HG02943 (cell line): ENCODE data around the gene RDH8.

Experiments used
- ATAC-seq: cut with Tn5 transposase; IDR thresholded peaks from one replicate; pipeline ENCODE4 v1.9.1; 2021; ENCODE audit warnings: mild to moderate bottlenecking, low read depth, moderate library complexity; ENCODE audit not compliant: unreplicated experiment

RDH8 gene, protein sequence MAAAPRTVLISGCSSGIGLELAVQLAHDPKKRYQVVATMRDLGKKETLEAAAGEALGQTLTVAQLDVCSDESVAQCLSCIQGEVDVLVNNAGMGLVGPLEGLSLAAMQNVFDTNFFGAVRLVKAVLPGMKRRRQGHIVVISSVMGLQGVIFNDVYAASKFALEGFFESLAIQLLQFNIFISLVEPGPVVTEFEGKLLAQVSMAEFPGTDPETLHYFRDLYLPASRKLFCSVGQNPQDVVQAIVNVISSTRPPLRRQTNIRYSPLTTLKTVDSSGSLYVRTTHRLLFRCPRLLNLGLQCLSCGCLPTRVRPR

DNA sequence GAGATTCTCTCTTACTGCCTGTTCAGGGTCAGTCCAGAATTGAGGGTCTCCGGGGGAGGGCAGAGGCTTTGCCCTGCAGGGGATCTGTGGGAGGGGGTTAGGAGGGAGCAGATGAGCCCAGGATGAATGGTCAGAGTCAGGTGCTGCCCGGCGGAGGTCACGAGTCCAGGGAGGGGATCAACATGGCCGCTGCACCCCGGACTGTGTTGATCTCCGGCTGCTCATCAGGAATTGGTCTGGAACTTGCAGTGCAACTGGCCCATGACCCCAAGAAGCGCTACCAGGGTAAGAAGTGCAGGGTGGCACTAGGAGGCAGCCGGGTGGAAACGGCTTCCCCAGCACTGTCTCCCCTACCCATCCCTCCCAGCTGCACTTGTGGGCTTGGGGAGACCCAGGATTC lies at the start of gene RDH8:
Gene RDH8, plus strand, starts transcription at position 168 of the 400 bp plus-strand sequence. Its CDS starts 15 bp downstream, at position 183.
- no peak for ATAC-seq

DNA sequence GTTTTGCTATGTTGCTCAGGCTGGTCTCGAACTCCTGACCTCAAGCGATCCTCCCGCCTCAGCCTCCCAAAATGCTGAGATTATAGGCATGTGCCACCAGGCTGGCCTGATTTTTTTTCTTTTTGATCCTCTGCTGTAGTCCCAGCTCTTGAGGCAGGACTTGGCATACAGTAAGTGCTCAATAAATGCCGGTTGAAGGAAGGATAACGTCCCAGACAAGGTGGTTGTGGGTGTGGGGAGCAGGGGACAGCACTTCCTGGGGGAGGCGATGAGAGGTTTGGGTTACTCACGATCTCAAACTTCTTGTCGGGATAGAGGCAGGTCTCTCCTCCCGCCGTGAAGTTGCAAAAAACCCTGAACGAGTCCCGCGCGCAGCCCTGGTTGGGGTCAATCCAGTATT lies 47.3 kb upstream of the RDH8 start:
- no peak for ATAC-seq

DNA sequence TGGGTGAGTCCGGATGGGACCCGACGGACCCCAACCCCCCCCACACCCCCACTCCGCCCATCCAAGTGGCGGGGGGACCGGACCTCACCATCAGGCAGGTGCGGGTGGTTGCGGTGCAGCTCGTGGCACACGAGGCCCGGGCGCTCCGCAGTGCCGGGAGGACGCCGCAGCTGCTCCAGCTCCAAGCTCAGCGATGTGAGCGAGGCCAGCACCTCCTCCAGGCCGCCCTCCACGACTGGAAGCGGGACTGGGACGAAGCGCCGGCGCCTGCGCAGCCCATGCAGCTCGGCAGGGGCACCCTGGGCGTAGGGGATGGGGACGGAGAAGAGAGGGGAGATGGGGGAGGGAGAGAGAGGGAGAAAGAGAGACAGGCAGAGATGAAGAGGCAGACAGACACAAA lies 46.8 kb upstream of the RDH8 start:
- no peak for ATAC-seq

- no peak for ATAC-seq
These were observed 46.0 kb upstream of the RDH8 start for GRCh38 chr19:9967326-9967725.

DNA sequence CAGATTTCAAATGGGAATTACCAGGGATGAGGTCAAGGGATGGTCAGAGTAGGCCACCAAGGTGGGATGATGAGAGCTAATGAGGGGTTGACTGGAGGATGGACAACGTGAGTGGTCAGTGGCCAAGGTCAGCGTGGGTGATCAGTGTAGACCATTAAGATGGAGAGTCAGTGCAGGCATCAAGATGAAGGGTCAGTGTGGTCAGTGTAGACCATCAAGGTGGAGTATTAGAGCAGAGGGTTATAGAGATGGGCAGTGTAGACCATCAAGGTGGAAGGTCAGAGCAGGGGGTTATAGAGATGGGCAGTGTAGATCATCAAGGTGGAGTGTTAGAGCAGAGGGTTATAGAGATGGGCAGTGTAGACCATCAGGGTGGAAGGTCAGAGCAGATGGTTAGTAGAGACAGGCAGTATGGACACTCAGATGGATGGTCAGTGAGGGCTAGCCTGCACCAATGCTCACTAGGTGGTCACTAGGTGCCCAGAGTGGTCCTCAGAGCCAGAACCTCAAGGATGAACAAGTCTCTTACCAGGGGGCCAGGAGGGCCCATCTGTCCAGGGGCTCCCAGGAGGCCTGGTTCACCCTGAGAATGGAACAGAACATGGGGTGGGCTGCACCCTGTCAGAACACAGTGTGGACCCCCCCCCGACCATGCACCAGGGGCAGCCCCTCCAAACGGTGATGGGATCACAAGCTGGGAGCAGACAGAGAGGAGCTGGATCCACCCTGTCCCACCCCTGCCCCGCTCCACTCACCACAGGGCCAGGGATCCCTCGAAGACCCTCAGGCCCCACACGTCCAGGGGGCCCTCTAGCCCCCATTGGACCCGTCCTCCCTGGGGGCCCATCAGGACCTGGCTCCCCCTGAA lies 44.2 kb upstream of the RDH8 start:
- no peak for ATAC-seq

GRCh38 chr19:9969688-9969975 lies 43.7 kb upstream of the RDH8 start:
- ATAC-seq, result no peak

- ATAC-seq, result no peak
These were observed 42.8 kb upstream of the RDH8 start for GRCh38 chr19:9970481-9970880.

DNA sequence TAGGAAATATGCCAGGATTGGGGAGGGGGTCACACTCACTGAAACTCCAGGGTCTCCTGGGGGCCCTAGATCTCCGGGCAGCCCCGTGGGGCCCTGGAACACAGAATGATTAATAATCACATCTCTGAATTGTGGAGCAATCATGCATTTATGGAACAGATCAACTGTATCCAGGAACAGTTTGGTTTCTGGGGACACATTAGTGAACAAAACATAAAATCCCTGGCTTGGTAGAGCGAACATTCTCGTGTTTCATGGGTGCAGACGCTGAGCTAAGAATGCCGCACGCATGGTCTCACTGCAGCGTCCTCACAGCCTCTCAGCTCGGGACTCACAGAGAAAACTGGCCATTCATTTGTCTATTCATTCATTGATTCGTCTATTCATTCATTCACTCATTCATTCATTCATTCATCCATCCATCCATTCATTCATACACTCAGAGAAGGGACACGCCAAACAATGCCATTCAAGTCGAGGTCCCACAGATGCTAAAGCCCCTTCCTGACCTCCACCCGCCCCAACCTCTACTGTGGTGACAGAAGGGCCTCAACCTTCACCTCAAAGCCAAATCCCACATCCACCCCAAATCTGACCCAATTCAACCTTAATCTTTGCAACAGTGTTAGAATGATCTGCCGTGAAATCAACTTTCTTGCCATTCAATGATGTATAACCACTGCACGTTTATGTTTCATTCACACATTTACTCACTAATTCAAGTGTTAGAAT lies 42.0 kb upstream of the RDH8 start:
- ATAC-seq, result no peak

GRCh38 chr19:9972103-9972502 lies 41.2 kb upstream of the RDH8 start:
- ATAC-seq, result no peak

DNA sequence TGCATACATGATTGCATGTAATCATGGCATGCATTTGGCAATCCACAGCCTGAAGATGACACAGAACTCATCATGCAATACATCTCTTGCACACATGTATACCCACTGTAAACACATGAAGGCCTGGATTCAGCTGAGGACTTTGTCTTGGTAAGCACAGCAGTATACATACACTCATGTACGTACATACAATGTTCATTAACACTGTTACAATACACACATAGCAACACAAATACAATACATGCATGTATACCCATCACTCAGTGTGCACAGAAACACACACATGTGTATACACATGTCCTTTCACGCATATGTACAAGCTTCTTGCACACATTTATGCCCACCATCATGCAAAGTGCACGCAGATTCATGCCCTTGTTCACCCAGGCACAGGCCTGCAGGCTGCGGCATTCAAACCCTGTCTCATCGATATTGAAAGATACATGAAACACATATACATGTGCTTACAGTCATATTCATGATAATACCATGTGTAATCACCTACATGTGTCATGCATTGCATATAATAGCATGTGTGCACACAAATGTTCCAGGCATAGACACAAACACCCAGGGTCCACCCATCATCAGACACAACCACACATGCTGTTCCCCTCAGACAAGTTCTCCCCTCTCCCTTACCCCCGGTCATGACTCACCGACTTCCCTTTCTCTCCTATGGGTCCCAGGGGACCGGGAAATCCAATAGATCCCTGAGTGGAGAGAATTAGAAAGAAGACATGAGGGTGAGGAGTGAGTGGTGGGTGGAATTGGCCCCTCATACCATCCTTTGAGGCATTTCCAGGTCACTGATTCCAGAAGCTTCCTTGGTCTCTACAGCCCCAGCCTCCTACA lies 31.6 kb upstream of the RDH8 start:
- no peak for ATAC-seq

- no peak for ATAC-seq
These were observed 26.4 kb upstream of the RDH8 start for GRCh38 chr19:9986787-9987281.

GRCh38 chr19:9989504-9989903 lies 23.8 kb upstream of the RDH8 start:
- no peak for ATAC-seq

DNA sequence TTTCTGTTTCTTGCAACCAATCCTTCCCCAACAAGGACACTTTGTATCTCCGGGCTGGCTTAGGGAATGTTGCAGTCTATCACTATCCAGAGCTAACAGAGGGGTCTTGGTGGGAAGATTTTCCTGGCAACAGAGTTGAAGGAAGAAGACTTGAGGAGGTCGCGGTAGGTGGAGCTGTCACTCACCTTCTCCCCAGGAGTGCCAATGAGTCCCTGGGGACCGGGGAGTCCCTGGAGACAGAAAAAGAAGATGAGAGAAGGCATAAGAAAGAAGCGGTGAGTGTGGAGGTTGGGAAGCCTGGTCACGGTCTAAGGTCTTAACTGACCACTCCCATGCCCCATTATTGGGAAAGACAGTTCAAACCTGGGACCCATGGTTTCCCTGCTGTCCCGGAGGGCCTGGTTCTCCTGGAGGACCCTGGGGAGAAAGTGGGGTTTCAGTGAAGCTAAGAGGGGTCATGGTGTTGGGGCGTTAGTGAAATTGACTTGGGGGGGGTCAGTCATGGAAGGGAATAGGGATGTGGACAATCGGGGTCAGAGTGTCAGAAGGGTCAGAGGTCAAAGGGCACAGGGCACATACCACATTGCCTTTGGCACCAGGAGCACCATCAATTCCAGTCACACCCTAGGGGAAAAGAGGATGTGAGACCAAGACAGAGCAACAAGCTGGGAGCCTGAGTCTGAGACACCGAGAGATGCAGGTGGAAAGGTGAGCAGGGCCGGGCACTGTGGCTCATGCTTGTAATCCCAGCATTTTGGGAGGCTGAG lies 21.7 kb upstream of the RDH8 start:
- no peak for ATAC-seq

DNA sequence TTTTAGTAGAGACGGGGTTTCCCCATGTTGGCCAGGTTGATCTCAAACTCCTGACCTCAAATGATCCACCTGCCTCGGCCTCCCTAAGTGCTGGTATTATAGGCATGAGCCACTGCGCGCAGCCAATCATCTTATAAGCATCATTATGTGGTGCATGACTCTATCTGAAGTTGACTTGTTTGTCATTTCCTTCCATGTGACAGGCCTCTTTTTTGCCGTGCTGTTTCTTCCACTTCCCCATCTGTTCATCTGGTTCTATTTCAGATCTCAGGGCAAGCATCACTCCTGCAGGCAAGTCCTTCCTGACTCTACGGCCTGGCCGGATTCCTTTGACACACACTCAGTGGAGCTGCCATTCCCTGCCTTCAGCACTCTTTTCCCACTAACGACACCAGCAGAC lies 18.2 kb upstream of the RDH8 start:
- ATAC-seq, result no peak

GRCh38 chr19:9995999-9996398 lies 17.3 kb upstream of the RDH8 start:
- no peak for ATAC-seq

GRCh38 chr19:9996541-9996940 lies 16.7 kb upstream of the RDH8 start:
- no peak for ATAC-seq

GRCh38 chr19:10000171-10000826 lies 13.0 kb upstream of the RDH8 start:
- ATAC-seq, result no peak

- ATAC-seq, result no peak
These were observed 11.4 kb upstream of the RDH8 start for GRCh38 chr19:10001899-10002298.

DNA sequence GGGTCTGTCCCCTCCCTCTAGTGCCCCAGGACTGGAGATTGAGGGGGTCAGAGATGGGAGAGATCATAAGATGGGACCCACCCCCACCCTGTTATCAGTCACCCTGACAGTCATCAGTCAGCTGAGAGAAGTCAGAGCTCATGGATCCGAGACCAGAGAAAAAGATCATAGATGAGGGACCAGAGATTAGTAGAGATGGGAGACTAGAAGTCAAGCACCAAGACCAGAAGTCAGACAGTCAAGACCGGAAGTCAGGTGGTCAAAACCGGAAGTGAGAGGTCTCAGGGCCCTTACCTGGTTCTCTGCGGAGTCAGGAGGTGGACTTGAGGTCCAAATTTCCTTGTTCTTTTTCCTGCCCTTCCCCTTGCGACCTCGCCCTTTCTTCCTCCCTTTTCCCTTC lies 10.0 kb upstream of the RDH8 start:
- ATAC-seq, result no peak
